Ishikawa (cell line): ENCODE data around the gene LPAR4.

ENCODE experiments used
- CEBPB ChIP-seq: IDR thresholded peaks from 2 replicates; pipeline ENCODE4 v1.6.1; 2012
- CREB1 ChIP-seq: IDR thresholded peaks from 2 replicates; pipeline ENCODE4 v1.6.1; 2012; ENCODE audit warnings: low read depth
- FOXM1 ChIP-seq: IDR thresholded peaks from 2 replicates; pipeline ENCODE4 v1.6.1; 2012; ENCODE audit warnings: low read depth, borderline replicate concordance
- RAD21 ChIP-seq: IDR thresholded peaks from 2 replicates; pipeline ENCODE4 v1.6.1; 2012; ENCODE audit warnings: low read depth
- REST ChIP-seq: IDR thresholded peaks from 2 replicates; pipeline ENCODE4 v1.6.1; 2012; ENCODE audit warnings: low read depth, mild to moderate bottlenecking
- TCF12 ChIP-seq: IDR thresholded peaks from 2 replicates; pipeline ENCODE4 v1.6.1; 2012; ENCODE audit warnings: low read depth

- TF ChIP-seq REST: no peak
- no peak for TF ChIP-seq TCF12
- TF ChIP-seq FOXM1: no peak
- TF ChIP-seq CEBPB: no peak
- TF ChIP-seq CREB1: no peak
- no peak for TF ChIP-seq RAD21
Observed at GRCh38 chrX:78708816-78709215, 38.7 kb upstream of the LPAR4 start.
